Liver (tissue), 3 donors: Measurements from ENCODE around the gene FLRT2.

Experiments
- CTCF ChIP-seq: fragments of 150-350 bp; IDR thresholded peaks from 2 replicates; pipeline ENCODE4 v1.5.1; 2017; ENCODE audit warnings: improper control_type of control experiment, low read depth, low read length; ENCODE audit not compliant: missing input control
- REST ChIP-seq: IDR thresholded peaks from 2 replicates; pipeline ENCODE4 v1.6.1; 2016; ENCODE audit warnings: antibody characterized with exemption, mild to moderate bottlenecking
- RXRA ChIP-seq, 2 donors: IDR thresholded peaks; 2 replicates each; pipeline ENCODE4 v1.6.1; 2017 to 2018; ENCODE audit warnings: antibody characterized with exemption in 2 of 2, mild to moderate bottlenecking in 1 of 2
- SP1 ChIP-seq: IDR thresholded peaks from 2 replicates; pipeline ENCODE4 v1.6.1; 2018; ENCODE audit warnings: antibody characterized with exemption, mild to moderate bottlenecking
- TAF1 ChIP-seq: conservative IDR thresholded peaks from 2 replicates; pipeline ENCODE4 v1.6.1; 2016; ENCODE audit warnings: antibody characterized with exemption, mild to moderate bottlenecking
- donor health status: healthy.
- donor health status: healthy.

DNA sequence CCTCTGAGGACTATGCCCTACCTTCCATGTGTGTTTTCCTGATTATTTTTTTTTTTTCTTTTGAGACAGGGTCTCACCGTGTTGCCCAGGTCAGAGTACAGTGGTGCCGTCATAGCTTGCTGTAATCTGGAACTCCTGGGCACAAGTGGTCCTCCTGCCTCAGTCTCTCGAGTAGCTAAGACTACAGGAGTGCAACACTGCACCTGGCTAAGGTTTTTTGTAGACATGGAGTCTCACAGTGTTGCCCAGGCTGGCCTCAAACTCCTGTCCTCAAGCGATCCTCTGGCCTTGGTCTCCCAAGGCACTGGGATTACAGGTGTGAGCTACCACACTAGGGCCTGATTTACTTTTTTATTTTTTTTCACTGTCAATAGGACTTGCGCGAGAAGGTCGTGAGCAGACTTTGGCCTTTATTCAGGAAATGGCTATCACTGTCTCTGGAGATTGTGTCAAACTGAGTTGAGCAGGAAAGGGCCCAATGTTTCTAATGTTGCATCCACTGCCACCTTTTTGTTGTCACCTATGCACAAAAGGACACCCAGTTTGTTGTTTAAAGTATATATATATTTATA is 47.7 kb downstream of the FLRT2 start:
- TF ChIP-seq REST: no peak
- no peak for TF ChIP-seq TAF1
- no peak for TF ChIP-seq CTCF
- no peak for TF ChIP-seq RXRA (IDR thresholded peaks at IDR 0.05)
- no peak for TF ChIP-seq SP1
